Measurements from ENCODE around the gene TEPSIN. TPM values are rescaled to one million over a fixed set of nuclear protein-coding genes. Genes with fewer than 3 reads are reported as not detected.
"Not testable (repeated sequence)": the region's sequence is repeated elsewhere in the genome, so short reads cannot be mapped to it uniquely, and the experiment has no call there.

The TEPSIN gene
- total and polyA plus RNA-seq, 4 donors, result 7.7 to 33.8 (median 19.2) TPM

DNA sequence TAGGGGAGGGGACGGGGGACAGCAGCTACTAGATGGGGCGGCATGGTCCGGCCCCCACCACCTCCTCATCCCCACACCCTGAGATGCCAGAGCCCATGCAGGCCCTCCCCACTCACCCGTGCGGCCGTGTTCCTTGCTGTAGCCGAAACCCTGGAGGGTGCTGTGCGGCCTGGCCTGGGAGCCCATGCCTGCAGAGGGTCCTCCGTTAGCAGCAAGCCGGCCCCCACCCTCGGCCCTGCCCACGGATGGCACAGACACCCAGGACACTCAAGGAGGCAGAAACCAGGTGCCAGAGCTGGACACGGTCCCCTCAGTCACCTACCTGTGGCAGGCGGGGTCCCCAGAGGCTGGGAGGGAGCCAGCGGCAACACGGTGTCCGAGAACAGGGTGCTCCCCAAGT is 5.5 kb downstream of the TEPSIN start:
- Histone ChIP-seq H3K27ac (ENCODE audit: low read depth, low read length) (no peak overlapping the region), H3K4me3 (ENCODE audit: low read depth, low read length) (no peak overlapping the region), H3K36me3 (ENCODE audit: control insufficient read depth, insufficient read depth, low read length) (peaks cover 89% of the 10 kb centered on the region), H3K27me3 (ENCODE audit: control insufficient read depth, insufficient read depth, low read length) (no peaks in the 10 kb centered on the region), H3K4me1 (ENCODE audit: control insufficient read depth, insufficient read depth, low read length) (peaks cover 18% of the 10 kb centered on the region), H3K9me3 (ENCODE audit: control insufficient read depth, insufficient read depth, low read length) (no peaks in the 10 kb centered on the region)
- 95% methylated on average over 15 of the region's 17 CpGs for WGBS (ENCODE audit: insufficient coverage)
- DNase-seq (ENCODE audit: low read depth in 4 of 6, low spot score in 6 of 6), result no peak

DNA sequence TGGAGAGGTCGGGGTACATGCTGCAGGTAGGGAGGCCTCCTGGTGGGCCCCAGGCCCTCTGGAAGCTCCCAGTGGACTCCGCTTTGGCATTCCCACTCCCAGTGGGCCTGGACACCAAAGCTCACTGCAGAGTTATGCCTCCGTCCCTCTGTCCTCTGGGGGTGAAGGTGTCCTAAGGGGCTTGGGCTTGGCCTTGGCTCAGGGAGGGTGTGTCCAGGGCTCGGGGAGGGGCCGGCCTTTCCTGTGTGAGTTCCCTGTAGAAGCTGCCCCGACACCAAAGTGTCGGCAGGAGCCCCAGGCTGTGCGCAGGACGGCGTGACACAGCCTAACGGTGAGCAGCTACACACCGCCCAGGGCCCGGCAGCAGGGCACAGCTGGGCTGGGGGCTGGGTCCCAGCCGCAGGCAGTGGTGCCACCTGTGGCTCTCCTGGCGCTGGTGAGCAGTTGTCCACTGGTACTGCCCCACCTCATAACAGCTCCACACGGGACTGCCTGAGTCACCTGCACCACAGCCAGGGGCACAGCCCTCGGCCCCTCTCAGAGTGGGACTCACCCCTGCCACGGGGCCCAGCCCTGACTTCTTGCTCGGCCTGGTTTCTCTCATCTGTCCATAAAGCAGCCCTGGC is 6.1 kb downstream of the TEPSIN start:
- Histone ChIP-seq H3K4me1 (ENCODE audit: control insufficient read depth, insufficient read depth, low read length) (peaks cover 12% of the 10 kb centered on the region), H3K9me3 (ENCODE audit: control insufficient read depth, insufficient read depth, low read length) (no peaks in the 10 kb centered on the region), H3K4me3 (ENCODE audit: low read depth, low read length) (no peak overlapping the region), H3K27me3 (ENCODE audit: control insufficient read depth, insufficient read depth, low read length) (no peaks in the 10 kb centered on the region), H3K27ac (ENCODE audit: low read depth, low read length) (no peak overlapping the region), H3K36me3 (ENCODE audit: control insufficient read depth, insufficient read depth, low read length) (peaks cover 92% of the 10 kb centered on the region)
- 96% methylated on average over 17 of the region's 19 CpGs for WGBS (ENCODE audit: insufficient coverage)
- no peak for DNase-seq (ENCODE audit: low read depth in 4 of 6, low spot score in 6 of 6)

DNA sequence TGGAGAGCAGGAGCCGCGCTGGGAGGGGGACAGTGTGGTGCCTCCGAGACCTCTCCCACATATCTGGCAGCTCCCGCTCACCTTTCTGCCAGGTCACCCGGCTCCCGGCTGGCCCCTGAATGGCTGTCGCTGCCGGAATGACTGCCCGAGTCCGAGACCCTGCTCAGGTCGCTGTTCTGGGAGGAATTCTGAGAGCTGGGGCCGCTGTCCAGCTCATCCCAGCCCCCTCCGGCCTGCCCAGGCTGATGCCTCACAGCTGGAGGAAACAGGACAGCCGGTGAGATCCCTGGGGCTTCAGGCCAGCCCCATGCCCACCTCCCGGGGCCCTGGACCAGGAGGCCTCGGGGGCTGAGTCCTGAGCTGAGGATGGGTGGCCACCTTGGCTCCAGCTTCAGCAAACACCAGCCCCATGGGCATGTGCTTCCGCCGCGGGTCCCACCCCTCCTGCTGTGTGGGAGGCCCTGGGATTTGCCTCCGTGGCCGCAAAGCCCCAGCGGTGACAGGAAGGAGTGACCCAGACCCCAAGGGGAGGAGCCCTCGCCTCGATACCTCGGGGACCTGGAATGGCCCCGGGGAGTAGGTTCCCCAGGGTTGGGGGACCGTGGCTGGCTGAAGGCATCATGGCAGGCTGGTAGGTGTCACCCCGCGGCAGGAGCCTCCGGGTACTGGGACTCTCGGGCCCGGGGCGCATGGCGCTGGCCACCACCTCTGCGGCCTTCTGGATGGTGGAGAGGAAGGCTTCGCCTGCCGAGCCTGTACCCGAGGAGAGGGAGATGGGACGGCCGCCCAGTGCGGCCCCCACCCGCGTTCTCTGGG is 6.9 kb downstream of the TEPSIN start:
- no peak for DNase-seq (ENCODE audit: low read depth in 4 of 6, low spot score in 6 of 6)
- peaks cover 5% of the 10 kb centered on the region for H3K4me1 ChIP-seq (ENCODE audit: control insufficient read depth, insufficient read depth, low read length)
- no peak overlapping the region for H3K4me3 ChIP-seq (ENCODE audit: low read depth, low read length)
- H3K27ac ChIP-seq (ENCODE audit: low read depth, low read length), result no peak overlapping the region
- H3K27me3 ChIP-seq (ENCODE audit: control insufficient read depth, insufficient read depth, low read length), result no peaks in the 10 kb centered on the region
- H3K9me3 ChIP-seq (ENCODE audit: control insufficient read depth, insufficient read depth, low read length), result no peaks in the 10 kb centered on the region
- WGBS (ENCODE audit: insufficient coverage), result 95% methylated on average over 43 of the region's 43 CpGs
- H3K36me3 ChIP-seq (ENCODE audit: control insufficient read depth, insufficient read depth, low read length), result peaks cover 86% of the 10 kb centered on the region

DNA sequence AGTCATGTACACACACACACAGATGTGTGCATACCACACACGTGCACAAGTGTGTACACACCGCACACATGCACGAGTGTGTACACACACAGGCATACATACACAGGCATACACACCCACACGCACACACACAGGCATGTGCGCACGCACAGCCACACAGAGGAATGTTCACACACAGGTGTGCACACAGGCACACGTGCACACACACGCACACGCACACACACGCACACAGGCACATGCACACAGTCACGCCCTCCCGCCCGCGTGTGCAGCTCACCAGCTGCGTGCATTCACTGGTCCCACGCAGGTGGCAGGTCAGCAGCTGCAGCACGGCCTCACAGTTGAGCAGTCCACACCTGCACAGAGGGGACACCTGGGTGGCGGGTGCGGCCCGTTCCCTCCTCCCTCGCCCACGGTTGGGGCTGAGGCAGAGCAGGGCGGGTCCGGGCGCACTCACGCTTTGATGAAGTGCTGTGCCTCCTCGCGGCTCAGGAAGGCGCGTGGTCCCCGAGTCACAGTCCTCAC is 7.7 kb downstream of the TEPSIN start:
- Histone ChIP-seq H3K36me3 (ENCODE audit: control insufficient read depth, insufficient read depth, low read length) (peaks cover 78% of the 10 kb centered on the region), H3K27me3 (ENCODE audit: control insufficient read depth, insufficient read depth, low read length) (no peaks in the 10 kb centered on the region), H3K9me3 (ENCODE audit: control insufficient read depth, insufficient read depth, low read length) (no peaks in the 10 kb centered on the region), H3K4me3 (ENCODE audit: low read depth, low read length) (no peak overlapping the region), H3K27ac (ENCODE audit: low read depth, low read length) (no peak overlapping the region), H3K4me1 (ENCODE audit: control insufficient read depth, insufficient read depth, low read length) (no peaks in the 10 kb centered on the region)
- DNase-seq (ENCODE audit: low read depth in 4 of 6, low spot score in 6 of 6), result no peak
- 93% methylated on average over 31 of the region's 31 CpGs for WGBS (ENCODE audit: insufficient coverage)

DNA sequence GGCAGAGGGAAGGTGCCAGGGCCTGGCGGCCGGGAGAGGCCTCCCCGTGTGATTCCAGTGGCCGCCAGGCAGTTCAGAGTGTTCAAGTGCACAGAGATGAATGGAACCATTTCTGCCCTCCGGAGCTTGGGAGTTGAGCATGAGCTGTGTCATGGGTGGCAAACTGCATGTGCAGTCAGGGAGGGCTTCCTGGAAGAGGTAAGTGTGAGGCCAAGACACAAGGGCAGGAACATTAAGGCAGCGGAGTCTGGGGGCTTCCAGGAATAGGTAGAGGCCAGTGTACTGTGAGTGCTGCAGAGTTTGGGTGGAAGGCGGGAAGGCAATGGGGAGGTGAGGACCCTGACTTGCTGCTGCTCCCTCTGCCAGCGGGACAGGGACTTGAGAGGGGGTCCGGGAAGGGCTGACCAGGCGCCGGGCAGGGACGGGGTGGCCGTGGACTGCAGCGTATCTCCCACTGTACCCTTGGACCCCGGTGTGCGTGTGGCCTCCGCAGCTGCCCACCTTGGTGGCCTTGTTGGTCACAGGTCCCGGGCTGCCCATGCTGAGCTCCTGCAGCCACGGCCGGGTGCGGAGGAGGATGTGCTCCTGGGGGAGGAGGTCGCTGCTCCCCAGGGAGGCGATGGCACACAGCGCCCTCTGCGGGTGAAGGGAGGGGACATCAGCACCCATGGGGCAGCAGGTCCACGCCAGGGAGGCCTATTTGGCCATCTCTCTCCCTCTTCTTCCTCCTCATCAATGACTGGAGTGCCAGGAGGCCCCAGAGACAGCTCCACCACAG is 8.6 kb downstream of the TEPSIN start:
- no peaks in the 10 kb centered on the region for H3K9me3 ChIP-seq (ENCODE audit: control insufficient read depth, insufficient read depth, low read length)
- no peak overlapping the region for H3K4me3 ChIP-seq (ENCODE audit: low read depth, low read length)
- no peaks in the 10 kb centered on the region for H3K27me3 ChIP-seq (ENCODE audit: control insufficient read depth, insufficient read depth, low read length)
- peaks cover 69% of the 10 kb centered on the region for H3K36me3 ChIP-seq (ENCODE audit: control insufficient read depth, insufficient read depth, low read length)
- H3K4me1 ChIP-seq (ENCODE audit: control insufficient read depth, insufficient read depth, low read length), result no peaks in the 10 kb centered on the region
- no peak overlapping the region for H3K27ac ChIP-seq (ENCODE audit: low read depth, low read length)
- DNase-seq (ENCODE audit: low read depth in 4 of 6, low spot score in 6 of 6), result no peak
- WGBS (ENCODE audit: insufficient coverage), result 95% methylated on average over 22 of the region's 26 CpGs

DNA sequence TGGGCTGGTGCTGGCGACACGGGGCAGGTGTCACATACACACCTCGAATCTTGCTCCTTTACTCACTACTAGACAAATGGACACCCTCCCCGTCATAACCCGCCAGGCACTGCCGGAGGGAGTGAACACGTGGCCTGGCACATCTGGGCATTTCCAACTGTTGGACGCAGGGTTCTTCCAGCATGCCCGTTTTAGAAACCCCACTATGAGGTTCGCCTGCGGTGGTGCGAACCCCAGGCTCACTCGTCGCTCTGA is 9.3 kb downstream of the TEPSIN start:
- no peaks in the 10 kb centered on the region for H3K4me1 ChIP-seq (ENCODE audit: control insufficient read depth, insufficient read depth, low read length)
- no peak overlapping the region for H3K4me3 ChIP-seq (ENCODE audit: low read depth, low read length)
- no peak for DNase-seq (ENCODE audit: low read depth in 4 of 6, low spot score in 6 of 6)
- H3K9me3 ChIP-seq (ENCODE audit: control insufficient read depth, insufficient read depth, low read length), result no peaks in the 10 kb centered on the region
- H3K27me3 ChIP-seq (ENCODE audit: control insufficient read depth, insufficient read depth, low read length), result no peaks in the 10 kb centered on the region
- 92% methylated on average over 14 of the region's 14 CpGs for WGBS (ENCODE audit: insufficient coverage)
- peaks cover 65% of the 10 kb centered on the region for H3K36me3 ChIP-seq (ENCODE audit: control insufficient read depth, insufficient read depth, low read length)
- H3K27ac ChIP-seq (ENCODE audit: low read depth, low read length), result no peak overlapping the region

DNA sequence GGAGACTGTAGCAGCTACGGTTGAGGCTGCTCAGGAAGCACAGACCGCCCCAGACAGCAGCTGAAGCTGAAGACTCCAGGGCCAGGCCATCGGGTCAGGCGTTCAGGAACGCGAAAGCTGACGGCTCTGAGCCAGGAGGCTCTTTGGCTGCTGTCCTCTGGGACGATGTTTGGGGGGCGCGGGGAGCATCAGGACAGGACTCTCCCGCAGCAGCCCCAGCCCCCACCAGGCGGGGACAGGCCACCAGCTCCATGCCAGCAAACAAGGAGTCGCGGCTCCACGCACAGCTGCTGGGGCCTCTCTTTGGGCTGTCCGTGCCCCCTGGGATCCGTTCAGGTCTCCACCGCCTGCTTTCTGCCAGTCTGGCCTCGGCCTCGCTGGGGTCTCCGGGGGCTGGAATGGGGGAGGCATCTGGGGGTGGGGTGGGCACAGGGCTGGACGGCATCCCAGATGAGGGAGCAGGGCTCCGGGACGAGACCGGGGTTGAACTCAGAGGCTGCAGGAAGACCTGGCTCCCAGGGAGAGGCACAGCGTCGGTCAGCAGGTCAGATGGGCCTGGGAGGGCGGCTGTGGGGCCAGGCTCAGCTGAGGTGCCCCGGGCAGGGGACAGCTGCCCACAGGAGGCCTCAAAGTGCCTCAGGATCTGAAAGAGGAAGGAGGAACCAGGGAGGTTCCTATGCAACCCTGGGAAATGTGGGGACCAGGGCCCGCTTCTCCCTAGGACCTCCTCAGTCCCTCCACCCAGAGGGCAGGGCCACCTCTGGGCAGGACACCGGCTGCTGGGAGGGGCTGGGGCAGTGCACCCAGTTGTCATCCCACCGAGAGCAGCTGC is 9.8 kb downstream of the TEPSIN start:
- Histone ChIP-seq H3K4me3 (ENCODE audit: low read depth, low read length) (no peak overlapping the region), H3K27ac (ENCODE audit: low read depth, low read length) (no peak overlapping the region), H3K36me3 (ENCODE audit: control insufficient read depth, insufficient read depth, low read length) (peaks cover 60% of the 10 kb centered on the region), H3K4me1 (ENCODE audit: control insufficient read depth, insufficient read depth, low read length) (no peaks in the 10 kb centered on the region), H3K27me3 (ENCODE audit: control insufficient read depth, insufficient read depth, low read length) (no peaks in the 10 kb centered on the region), H3K9me3 (ENCODE audit: control insufficient read depth, insufficient read depth, low read length) (no peaks in the 10 kb centered on the region)
- WGBS (ENCODE audit: insufficient coverage), result 85% methylated on average over 31 of the region's 32 CpGs
- no peak for DNase-seq (ENCODE audit: low read depth in 4 of 6, low spot score in 6 of 6)

DNA sequence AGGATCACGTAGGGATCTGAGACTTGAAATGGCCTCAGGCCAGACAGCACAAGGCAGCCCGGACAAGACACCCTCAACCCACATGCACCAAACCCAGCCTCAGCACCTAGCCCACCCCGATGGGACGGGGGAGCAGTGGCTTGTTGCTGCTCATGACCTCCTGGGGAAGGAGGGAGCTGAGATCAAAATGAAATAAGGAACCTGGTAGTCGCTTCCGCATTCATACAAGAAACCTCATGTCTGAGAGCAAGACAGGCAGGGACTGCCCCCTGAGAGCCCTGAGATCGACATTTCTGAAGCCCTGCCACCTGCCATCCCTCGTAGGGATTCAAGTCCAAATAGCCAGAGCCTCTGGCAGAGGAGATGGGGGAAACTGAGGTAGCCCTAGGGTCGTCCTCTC is 10.4 kb downstream of the TEPSIN start:
- Histone ChIP-seq H3K9me3 (ENCODE audit: control insufficient read depth, insufficient read depth, low read length) (no peaks in the 10 kb centered on the region), H3K4me3 (ENCODE audit: low read depth, low read length) (no peak overlapping the region), H3K27ac (ENCODE audit: low read depth, low read length) (no peak overlapping the region), H3K27me3 (ENCODE audit: control insufficient read depth, insufficient read depth, low read length) (no peaks in the 10 kb centered on the region), H3K4me1 (ENCODE audit: control insufficient read depth, insufficient read depth, low read length) (peaks cover 4% of the 10 kb centered on the region), H3K36me3 (ENCODE audit: control insufficient read depth, insufficient read depth, low read length) (peaks cover 54% of the 10 kb centered on the region)
- 90% methylated on average over 5 of the region's 9 CpGs for WGBS (ENCODE audit: insufficient coverage)
- no peak for DNase-seq (ENCODE audit: low read depth in 4 of 6, low spot score in 6 of 6)

DNA sequence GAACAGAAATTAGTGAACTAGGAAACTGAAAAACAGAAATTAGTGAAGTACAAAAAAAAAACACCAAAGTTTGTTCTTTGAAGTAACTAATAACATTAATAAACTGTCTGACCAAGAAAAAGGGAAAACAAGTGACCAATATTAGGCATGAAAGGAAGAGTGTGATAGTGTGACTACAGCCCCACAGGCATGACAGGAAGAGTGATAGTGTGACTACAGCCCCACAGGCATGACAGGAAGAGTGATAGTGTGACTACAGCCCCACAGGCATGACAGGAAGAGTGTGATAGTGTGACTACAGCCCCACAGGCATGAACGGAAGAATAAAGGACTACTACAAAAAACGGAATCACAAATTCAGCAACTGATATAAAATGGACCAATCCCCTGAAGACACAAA is 11.2 kb downstream of the TEPSIN start:
- not testable (repeated sequence) for H3K9me3 ChIP-seq (ENCODE audit: control insufficient read depth, insufficient read depth, low read length); H3K4me3 ChIP-seq (ENCODE audit: low read depth, low read length); DNase-seq (ENCODE audit: low read depth in 4 of 6, low spot score in 6 of 6); H3K27ac ChIP-seq (ENCODE audit: low read depth, low read length); H3K27me3 ChIP-seq (ENCODE audit: control insufficient read depth, insufficient read depth, low read length); H3K4me1 ChIP-seq (ENCODE audit: control insufficient read depth, insufficient read depth, low read length)
- WGBS (ENCODE audit: insufficient coverage), result no CpG with 5 or more reads among the region's 2 CpGs
- H3K36me3 ChIP-seq (ENCODE audit: control insufficient read depth, insufficient read depth, low read length), result peaks cover 46% of the 10 kb centered on the region
